Stimulated activated CD4-positive, alpha-beta T cell treated with anti-CD3 and anti-CD28 coated beads, Interleukin-4, amount 100 ng/mL, for 24 hours (primary cell): Measurements from ENCODE around the gene ITGB3.
"Not testable (repeated sequence)": the region's sequence is repeated elsewhere in the genome, so short reads cannot be mapped to it uniquely, and the experiment has no call there.

Source experiments
- DNase-seq: peaks from one replicate; pipeline ENCODE4 v3.0.0-alpha.2; 2020

The ITGB3 gene

GRCh38 chr17:47250855-47251254 is 2.8 kb upstream of the ITGB3 start:
- DNase-seq: no peak

DNA sequence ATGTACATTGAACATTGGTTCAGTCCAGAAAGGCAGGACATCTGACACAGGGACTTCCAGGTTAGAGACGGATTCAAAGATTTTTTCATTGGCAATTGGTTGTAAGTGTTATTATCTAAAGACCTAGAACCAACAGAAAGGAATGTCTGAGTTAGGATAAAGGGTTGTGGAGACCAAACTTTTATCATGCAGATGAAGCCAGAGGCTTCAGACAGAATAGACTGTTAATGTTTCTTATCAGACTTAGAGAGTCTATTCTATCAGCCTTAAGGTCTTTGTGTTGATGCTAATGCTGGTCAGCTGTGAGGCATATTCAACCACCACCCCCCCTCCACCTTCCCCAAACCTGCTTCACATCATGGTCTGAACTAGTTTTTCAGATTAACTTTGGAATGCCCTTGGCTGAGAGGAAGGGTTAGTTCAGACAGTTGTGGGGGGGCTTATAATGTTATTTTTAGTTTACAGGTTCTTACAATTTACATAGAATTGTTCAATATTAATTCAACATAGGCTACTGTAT is 2.1 kb upstream of the ITGB3 start:
- DNase-seq: no peak

GRCh38 chr17:47252209-47252608 is 1.4 kb upstream of the ITGB3 start:
- no peak for DNase-seq

DNA sequence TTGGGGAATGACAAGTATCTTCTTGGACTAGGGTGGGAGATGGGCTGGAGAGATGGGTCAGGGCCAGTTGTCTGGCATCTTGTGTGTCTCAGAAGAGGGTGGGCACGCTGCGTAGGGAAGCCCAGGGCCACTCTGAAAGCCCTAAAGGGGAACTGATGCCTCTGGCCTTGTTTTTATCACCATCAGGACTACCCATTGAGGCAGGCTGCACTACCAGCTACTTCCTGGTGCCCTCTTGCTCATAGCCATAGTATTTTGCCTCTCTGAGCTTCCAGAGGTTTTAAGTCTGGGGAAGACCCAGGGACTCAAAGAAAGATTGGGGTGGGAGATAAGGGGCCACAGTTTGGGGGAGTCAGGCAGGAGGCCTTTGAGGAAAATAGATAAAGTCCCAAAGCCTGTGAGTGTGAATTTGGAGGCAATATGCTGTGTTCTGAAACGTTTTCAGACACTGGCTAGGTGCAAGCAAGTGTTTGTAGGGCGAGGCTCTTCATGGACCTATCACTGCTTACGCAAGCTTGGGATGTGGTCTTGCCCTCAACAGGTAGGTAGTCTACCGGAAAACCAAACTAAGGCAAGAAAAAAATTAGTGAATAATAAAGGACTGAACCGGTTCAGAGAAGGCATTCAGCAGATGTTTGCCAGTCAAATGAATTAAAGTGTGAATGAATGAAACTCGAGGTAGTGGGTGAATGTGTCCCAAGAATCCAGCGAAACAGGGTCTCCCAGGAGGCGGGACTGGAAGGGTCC is 688 bp upstream of the ITGB3 start:
- no peak for DNase-seq

DNA sequence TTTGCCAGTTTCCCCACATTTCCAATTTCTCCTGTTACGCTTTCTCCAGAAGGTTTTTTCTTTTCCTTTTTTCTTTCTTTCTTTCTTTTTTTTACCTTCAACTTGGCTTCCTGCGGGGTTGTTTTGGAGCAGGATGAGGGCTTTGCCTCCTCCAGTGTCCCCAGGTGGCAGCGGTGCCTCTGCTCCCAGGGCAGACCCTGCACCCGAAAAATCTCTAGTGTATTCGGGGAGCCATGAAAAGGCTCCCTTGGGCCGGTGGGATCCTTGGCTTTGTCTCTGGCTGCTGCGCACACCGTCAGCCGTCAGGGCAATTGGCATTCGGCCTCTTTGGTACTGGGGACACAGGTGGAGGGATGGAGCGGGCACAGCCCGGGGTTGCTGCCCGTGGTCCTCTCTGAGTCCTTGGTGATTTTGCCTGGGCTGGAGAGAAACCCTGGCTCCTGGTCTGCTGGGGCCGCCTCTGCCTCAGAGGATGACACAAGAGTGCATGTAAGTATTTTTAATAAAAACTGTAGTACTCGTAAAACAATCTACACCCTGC is 846 bp downstream of the ITGB3 start:
- no peak for DNase-seq

DNA sequence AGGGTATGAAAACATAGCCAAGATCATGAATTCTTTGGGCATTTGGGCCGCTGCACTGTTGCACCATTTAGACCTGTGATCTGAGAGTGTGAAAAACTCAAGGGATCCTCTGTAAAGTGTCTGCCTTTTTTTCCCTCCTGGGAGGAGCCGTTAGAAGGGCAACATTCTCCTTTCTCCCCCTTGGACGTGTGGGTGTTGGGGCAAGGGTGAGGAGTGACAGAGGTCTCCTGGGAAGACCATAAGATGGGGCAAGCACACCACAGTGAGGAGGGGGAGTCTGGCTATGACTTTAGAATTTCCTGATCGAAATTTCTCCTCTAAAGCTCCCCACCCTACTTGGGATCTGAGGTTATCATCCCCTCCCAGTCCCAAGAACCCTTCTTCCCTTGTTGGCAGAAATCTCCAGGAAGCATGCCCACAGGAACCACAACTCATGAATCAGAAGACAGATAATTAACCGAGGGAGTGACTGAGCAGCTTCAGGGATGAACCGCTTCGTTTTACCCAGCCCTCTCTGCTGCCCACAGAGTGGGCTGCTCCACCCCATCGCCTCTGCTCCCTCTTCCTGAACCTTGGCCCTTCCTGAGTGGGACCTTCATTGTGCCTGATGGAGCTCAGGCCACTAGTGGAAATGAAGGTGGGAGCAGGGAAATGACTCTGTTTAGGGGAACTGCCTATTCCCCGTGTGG is 4.2 kb downstream of the ITGB3 start:
- DNase-seq: no peak

DNA sequence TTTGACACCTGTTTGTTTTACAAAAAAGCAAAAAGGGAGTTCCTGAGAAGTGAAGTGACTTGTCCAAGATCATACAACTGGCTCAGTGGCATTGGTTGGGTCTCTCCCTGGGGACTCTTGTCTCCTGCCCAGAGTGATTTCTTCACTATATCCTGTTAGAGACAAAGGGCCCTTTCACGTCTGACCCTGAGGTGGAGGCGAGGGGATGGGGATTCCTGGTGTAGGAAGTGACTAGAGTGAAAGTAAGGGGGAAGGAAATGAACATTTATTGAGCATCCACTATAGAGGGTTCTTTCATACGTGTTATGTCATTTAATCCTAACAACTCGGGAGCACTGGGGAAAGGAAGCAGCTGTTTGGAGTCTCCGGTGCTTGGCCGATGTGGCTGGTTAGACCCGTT is 9.0 kb downstream of the ITGB3 start:
- no peak for DNase-seq

- DNase-seq: no peak
Observed at GRCh38 chr17:47264166-47264565, 10.5 kb downstream of the ITGB3 start.

- no peak for DNase-seq
Observed at GRCh38 chr17:47265983-47266541, 12.4 kb downstream of the ITGB3 start.

GRCh38 chr17:47266782-47267181 is 13.2 kb downstream of the ITGB3 start:
- DNase-seq: no peak

GRCh38 chr17:47267354-47267828 is 13.8 kb downstream of the ITGB3 start:
- DNase-seq: no peak

DNA sequence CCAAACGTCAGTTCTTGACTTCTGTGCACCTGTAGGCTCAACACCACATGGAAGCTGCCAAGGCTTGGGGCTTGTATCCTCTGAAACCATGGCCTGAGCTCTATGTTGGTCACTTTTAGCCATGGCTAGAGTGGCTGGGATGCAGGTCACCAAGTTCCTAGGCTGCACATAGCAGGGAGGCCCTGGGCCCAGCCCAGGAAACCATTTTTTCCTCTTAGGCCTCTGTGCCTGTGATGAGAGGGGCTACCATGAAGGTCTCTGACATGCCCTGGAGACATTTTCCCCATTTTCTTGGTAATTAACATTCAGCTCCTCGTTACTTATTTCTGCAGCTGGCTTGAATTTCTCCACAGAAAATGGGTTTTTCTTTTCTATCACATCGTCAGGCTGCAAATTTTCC is 15.3 kb downstream of the ITGB3 start:
- not testable (repeated sequence) for DNase-seq

DNA sequence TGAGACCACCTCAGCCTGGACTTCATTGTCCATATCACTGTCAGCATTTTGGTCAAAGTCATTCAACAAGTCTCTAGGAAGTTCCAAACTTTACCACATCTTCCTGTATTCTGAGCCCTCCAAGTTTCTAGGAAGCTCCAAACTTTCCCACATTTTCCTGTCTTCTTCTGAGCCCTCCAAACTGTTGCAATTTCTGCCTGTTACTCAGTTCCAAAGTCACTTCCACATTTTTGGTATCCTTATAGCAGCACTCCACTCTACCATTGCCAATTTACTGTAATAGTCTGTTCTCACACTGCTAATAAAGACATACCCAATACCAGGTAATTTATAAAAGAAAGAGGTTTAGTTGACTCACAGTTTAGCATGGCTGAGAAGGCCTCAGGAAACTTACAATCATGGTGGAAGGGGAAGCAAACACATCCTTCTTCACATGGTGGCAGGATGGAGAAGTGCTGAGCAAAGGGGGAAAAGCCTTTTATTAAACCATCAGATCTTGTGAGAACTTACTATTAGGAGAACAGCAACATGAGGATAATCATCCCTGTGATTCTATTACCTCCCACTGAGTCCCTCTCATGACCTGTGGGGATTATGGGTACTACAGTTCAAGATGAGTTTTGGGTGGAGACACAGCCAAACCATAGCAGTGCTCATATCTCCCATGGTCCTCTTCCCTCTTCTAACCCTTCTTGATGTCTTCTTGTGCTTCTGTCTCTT is 16.1 kb downstream of the ITGB3 start:
- DNase-seq: not testable (repeated sequence)

DNA sequence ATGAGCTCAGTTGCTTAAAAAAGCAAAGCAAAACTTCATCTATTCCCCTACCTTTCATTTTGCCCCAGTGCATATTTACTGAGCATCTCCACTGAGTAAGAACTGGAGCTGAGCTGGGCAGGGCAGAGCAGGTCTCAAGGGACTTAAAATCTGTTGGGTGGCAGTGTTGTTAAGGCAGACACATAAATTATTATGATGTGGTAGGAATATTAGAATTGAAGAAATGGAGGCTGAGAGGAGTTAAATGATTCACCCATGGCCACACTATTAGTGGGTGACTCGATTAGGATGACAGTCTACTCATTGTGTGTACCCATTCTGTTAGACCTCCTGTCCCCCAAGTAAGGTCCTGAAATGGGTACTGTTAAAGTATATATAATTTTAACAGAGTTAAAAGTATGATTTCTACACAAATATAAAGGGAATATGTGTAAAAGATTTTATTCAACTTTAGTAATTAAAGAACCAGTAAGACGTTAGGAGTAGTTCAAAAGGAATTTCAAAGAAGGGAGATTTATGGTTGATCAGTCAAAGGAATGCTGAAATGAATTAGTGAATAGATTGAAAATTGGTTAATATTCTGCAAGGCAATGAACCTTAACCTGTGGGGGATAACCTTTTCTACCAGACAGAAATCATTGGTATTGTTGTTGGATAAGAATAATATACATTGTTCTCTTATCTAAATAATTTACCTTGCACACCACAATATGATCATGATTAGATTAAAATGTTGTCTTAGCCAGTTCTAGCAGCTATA is 17.5 kb downstream of the ITGB3 start:
- DNase-seq: no peak

DNA sequence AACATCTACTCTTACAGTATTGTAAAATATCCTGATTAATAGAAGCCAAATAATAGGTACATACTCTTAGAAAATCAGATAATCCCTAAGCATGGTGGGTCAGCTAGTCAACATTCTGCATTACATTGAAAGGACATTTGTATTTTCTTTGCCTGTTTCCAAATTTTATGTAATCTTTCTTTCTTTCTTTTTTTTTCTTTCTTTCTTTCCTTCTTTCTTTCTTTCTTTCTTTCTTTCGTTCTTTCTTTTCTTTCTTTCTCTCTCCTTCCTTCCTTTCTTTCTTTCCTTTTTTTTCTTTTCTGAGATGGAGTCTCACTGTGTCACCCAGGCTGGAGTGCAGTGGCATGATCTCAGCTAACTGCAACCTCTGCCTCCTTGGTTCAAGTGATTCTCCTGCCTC is 18.9 kb downstream of the ITGB3 start:
- DNase-seq: no peak

GRCh38 chr17:47273245-47273644 is 19.6 kb downstream of the ITGB3 start:
- no peak for DNase-seq

DNA sequence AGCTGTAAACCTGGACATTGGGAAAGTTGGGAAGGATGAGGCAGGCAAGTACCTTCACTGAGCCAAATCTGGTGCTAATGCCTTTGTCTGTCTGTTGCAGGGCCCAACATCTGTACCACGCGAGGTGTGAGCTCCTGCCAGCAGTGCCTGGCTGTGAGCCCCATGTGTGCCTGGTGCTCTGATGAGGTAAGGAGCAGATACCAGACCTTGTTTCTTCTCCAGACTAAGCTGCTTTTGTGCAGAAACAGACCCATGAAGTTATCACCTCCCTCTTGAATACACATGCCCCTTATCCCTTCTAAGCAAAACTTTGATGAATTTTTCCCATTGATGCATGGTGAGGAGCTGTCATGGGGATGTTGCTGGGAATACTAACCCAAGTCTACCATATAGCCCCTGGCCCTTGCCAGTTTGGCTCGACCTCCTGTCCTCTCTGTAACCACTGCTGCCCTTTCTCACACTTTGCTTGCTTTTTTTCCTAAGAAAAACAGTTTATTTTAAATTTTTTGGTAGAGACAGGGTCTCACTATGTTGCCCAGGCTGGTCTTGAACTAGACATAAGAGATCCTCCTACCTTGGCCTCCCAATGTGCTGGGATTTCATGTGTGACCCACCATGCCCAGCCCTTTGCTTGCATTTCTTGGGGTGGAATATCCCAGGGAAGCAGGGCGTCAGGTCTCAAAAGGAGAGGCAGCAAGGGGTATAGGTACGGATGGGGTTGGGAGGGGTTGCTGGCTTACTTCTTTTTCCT is 20.9 kb downstream of the ITGB3 start:
- no peak for DNase-seq

GRCh38 chr17:47275245-47275984 is 21.8 kb downstream of the ITGB3 start:
- no peak for DNase-seq

- no peak for DNase-seq
Observed at GRCh38 chr17:47276444-47276843, 22.8 kb downstream of the ITGB3 start.

DNA sequence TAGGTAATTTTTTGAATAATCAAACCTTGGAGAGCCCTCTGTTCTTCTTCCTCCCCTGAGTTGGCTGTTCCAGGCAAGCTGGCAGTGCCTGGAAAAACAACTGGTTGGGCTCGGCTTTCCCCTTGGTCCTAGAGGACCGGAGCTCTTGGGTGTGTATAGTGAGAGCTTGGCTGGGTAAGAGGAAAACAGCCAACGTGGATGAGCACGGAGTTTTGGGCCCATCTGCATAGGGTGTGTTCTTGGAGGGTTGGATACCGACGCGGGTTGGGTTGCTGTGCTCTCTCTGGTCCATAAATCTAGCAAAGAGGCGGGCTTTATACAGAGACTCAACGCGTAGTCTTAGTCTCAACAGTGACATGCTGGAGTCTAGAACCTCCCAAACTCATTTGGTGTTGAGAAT is 23.2 kb downstream of the ITGB3 start:
- DNase-seq: no peak

GRCh38 chr17:47277921-47278320 is 24.3 kb downstream of the ITGB3 start:
- DNase-seq: no peak
